Lower lobe of right lung (tissue), 2 donors: ENCODE data around the gene TMEM97. TPM values are rescaled to one million over a fixed set of nuclear protein-coding genes. Genes with fewer than 3 reads are reported as not detected.

ENCODE experiments used
- ATAC-seq, 2 donors: fragments of 200-7000 bp; cut with Tn5 transposase; one replicate each; pipeline ENCODE4 v1.9.1; 2020 to 2022; ENCODE audit warnings: mild to moderate bottlenecking in 2 of 2, moderate library complexity in 2 of 2
- DNase-seq: peaks from one replicate; pipeline ENCODE4 v3.0.0-alpha.2; 2020
- H3K27ac ChIP-seq: fragments of 200-600 bp; one replicate; pipeline ENCODE4 v1.8.0; 2022
- H3K27me3 ChIP-seq: fragments of 200-600 bp; one replicate; pipeline ENCODE4 v1.8.0; 2022; ENCODE audit warnings: low read depth
- H3K36me3 ChIP-seq: fragments of 200-600 bp; one replicate; pipeline ENCODE4 v1.8.0; 2022; ENCODE audit warnings: mild to moderate bottlenecking
- H3K4me1 ChIP-seq: fragments of 200-600 bp; one replicate; pipeline ENCODE4 v1.8.0; 2022
- H3K4me3 ChIP-seq: fragments of 200-600 bp; one replicate; pipeline ENCODE4 v1.8.0; 2022; ENCODE audit warnings: mild to moderate bottlenecking
- H3K9me3 ChIP-seq: fragments of 200-600 bp; one replicate; pipeline ENCODE4 v1.8.0; 2022
- intact Hi-C: fragments of 100-400 bp; cut with DNase I; formaldehyde crosslinking; loops from one replicate; pipeline ENCODE4 v1.11.0; 2022
- total RNA-seq: library from RNA; stranded (reverse); fragmentation: NEBNext Ultra II Directional; extraction: Animal tissue kit (Norgen Biotek cat#: 25700); gene quantifications from one replicate; pipeline ENCODE4 v1.2.1, GENCODE V29; 2021
- TF ChIP-seq, protein P1 (sequence below): fragments of 200-600 bp; IDR thresholded peaks from one replicate; pipeline ENCODE4 v1.8.0; 2022; ENCODE audit warnings: antibody characterized with exemption, mild to moderate bottlenecking
- donor health status: DM: no; HTN: yes; CAD: no; lungs with severe emphysema.

Gene TMEM97
- total RNA-seq, 1 donor from 2014 or later, result 51.5 TPM

DNA sequence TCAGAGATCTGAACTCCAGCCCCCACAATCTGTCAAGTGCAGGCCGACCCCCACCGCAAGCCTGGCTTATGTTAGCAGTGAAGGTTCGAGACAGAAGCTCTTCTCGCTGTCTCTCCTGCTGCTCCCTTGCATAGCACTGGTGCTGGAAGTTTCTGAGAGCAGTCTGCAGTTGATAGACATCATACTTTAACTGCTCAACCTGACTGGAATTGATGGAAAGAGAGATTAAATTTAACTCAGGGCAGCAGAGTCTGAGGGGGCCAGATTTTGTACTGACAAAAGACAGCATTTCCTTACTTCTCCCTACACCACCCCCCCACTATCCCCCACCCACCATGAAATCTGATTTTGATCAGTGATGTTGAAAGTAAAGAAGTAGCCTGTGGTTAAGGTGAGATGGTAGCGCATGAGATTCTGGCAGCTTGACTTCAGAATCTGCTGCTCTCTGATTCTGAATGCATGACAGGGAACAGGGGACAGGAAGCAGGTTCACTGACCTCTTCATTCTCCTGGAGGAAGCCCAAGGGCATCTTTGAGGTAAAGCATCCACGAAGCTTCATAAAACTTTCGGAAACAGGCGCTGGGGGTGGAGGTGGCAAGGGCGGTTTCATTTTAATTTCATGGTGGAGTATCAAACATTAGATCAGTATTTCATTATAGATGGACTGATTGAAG lies 44.3 kb upstream of the TMEM97 start:
- no peaks in the 10 kb centered on the region for H3K36me3 ChIP-seq
- H3K9me3 ChIP-seq, result no peaks in the 10 kb centered on the region
- H3K4me1 ChIP-seq, result no peaks in the 10 kb centered on the region
- no peak overlapping the region for H3K4me3 ChIP-seq
- TF ChIP-seq, protein P1, sequence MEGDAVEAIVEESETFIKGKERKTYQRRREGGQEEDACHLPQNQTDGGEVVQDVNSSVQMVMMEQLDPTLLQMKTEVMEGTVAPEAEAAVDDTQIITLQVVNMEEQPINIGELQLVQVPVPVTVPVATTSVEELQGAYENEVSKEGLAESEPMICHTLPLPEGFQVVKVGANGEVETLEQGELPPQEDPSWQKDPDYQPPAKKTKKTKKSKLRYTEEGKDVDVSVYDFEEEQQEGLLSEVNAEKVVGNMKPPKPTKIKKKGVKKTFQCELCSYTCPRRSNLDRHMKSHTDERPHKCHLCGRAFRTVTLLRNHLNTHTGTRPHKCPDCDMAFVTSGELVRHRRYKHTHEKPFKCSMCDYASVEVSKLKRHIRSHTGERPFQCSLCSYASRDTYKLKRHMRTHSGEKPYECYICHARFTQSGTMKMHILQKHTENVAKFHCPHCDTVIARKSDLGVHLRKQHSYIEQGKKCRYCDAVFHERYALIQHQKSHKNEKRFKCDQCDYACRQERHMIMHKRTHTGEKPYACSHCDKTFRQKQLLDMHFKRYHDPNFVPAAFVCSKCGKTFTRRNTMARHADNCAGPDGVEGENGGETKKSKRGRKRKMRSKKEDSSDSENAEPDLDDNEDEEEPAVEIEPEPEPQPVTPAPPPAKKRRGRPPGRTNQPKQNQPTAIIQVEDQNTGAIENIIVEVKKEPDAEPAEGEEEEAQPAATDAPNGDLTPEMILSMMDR, result no peak
- ATAC-seq (no peak), DNase-seq (no peak)
- H3K27ac ChIP-seq, result no peak overlapping the region
- intact Hi-C loops, result no loop called here
- peaks cover 8% of the 10 kb centered on the region for H3K27me3 ChIP-seq

DNA sequence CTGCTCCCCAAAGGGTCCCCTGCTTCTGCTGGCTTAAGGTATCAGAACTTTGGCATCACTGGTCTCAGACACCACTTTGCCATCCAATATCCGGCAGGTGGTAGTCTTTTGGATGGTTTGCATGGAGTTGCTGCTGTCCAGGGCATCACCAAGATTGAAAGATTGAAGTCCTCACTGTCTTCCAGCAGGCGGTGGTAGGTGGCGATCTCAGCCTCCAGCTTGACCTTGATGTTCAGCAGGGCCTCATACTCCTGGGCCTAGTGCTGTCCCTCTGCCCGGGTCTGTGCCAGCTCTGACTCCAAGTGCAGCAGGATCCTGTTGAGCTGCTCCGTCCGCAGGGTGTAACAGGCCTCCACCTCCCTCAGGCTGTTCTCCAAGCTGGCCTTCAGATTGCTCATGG lies 43.0 kb upstream of the TMEM97 start:
- no peak overlapping the region for H3K4me3 ChIP-seq
- TF ChIP-seq, protein P1, result no peak
- H3K36me3 ChIP-seq, result no peaks in the 10 kb centered on the region
- peaks cover 8% of the 10 kb centered on the region for H3K27me3 ChIP-seq
- intact Hi-C loops, result no loop called here
- no peaks in the 10 kb centered on the region for H3K9me3 ChIP-seq
- H3K4me1 ChIP-seq, result no peaks in the 10 kb centered on the region
- ATAC-seq (no peak), DNase-seq (no peak)
- no peak overlapping the region for H3K27ac ChIP-seq

DNA sequence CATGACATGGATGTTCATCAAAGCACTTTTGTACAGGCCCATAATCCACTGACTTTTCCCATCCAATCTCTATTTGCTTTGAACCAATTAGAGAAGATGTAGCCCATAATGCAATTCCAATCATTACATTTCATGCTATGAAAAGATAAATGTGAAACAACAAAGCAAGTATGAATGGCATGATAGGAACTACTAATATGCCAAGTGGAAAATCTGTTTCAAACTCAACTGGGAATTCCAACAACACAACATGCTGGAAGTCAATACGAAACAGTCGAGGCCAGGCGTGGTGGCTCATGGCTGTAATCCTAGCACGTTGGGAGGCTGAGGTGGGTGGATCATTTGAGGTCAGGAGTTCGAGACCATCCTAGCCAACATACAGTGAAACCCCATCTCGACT lies 39.6 kb upstream of the TMEM97 start:
- TF ChIP-seq, protein P1, result no peak
- intact Hi-C loops, result no loop called here

DNA sequence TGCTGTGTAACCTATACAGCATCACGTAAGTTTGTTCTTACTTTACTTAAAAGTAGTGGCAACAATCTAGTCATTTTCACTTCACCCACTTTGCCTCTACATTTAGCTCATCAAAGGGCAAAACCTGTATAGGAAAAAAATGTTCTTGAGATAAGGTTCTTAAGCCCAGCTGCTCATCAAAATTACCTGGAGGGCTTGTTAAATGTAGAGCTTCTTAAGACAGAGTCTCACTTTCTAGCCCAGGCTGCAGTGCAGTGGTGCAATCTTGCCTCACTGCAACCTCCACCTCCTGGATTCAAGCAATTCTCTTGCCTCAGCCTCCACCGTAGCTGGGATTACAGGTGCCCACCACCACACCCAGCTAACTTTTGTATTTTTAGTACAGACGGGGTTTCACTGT lies 38.2 kb upstream of the TMEM97 start:
- intact Hi-C loops, result no loop called here
- Histone ChIP-seq H3K27me3 (peaks cover 4% of the 10 kb centered on the region), H3K27ac (no peak overlapping the region), H3K4me3 (no peak overlapping the region), H3K9me3 (no peaks in the 10 kb centered on the region), H3K4me1 (peaks cover 3% of the 10 kb centered on the region), H3K36me3 (no peaks in the 10 kb centered on the region)
- TF ChIP-seq, protein P1, result no peak
- ATAC-seq (no peak), DNase-seq (no peak)

More for the DNA sequence above, 39.6 kb upstream of the TMEM97 start:
- peaks cover 3% of the 10 kb centered on the region for H3K4me1 ChIP-seq
- H3K27me3 ChIP-seq, result peaks cover 8% of the 10 kb centered on the region
- H3K4me3 ChIP-seq, result no peak overlapping the region
- H3K9me3 ChIP-seq, result no peaks in the 10 kb centered on the region
- no peak overlapping the region for H3K27ac ChIP-seq
- DNase-seq, result no peak
- no peak for ATAC-seq
- H3K36me3 ChIP-seq, result no peaks in the 10 kb centered on the region

DNA sequence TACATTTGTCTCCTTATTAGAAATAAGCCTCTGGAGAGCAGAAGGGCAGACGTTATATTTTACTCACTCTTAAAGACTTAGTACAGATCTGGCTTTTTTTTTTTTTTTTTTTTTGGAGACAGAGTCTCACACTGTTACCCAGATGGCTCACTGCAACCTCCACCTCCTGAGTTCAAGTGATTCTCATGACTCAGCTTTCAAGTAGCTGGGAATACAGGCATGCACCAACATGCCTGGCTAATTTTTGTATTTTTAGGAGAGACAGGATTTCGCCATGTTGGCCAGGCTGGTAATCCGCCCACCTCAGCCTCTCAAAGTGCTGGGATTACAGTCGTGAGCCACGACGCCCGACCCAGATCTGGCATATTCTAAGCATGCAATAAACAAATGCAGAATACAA lies 36.4 kb upstream of the TMEM97 start:
- TF ChIP-seq, protein P1, result no peak
- H3K4me3 ChIP-seq, result no peak overlapping the region
- H3K4me1 ChIP-seq, result peaks cover 3% of the 10 kb centered on the region
- no peaks in the 10 kb centered on the region for H3K27me3 ChIP-seq
- ATAC-seq, result peak; percentile 74 to 84
- H3K36me3 ChIP-seq, result no peaks in the 10 kb centered on the region
- intact Hi-C loops, result no loop called here
- DNase-seq, result no peak
- H3K9me3 ChIP-seq, result no peaks in the 10 kb centered on the region
- H3K27ac ChIP-seq, result no peak overlapping the region
